LNCAP (cell line): ENCODE data around the gene SUGP1.

ENCODE experiments used
- CTCF ChIP-seq: fragments of 450-650 bp; IDR thresholded peaks from 2 replicates; pipeline ENCODE4 v1.5.1; 2017; ENCODE audit warnings: mild to moderate bottlenecking

SUGP1 gene

GRCh38 chr19:19258589-19259338 lies 61.5 kb downstream of the SUGP1 start:
- TF ChIP-seq CTCF = no peak

GRCh38 chr19:19257836-19258588 lies 62.3 kb downstream of the SUGP1 start:
- no peak for TF ChIP-seq CTCF

GRCh38 chr19:19257137-19257536 lies 63.2 kb downstream of the SUGP1 start:
- no peak for TF ChIP-seq CTCF

- TF ChIP-seq CTCF = no peak
Measured at GRCh38 chr19:19256072-19256969, 64.0 kb downstream of the SUGP1 start.

- no peak for TF ChIP-seq CTCF
Measured at GRCh38 chr19:19250196-19250801, 70.0 kb downstream of the SUGP1 start.

GRCh38 chr19:19240476-19240875 lies 79.8 kb downstream of the SUGP1 start:
- no peak for TF ChIP-seq CTCF

GRCh38 chr19:19239675-19240074 lies 80.6 kb downstream of the SUGP1 start:
- TF ChIP-seq CTCF = no peak
